ENCODE measurements around the gene NUDT3.

The NUDT3 gene

GRCh38 chr6:34362176-34362575, 30.3 kb downstream of the NUDT3 start:
- Histone ChIP-seq H3K79me2 (peaks cover 37% of the 10 kb centered on the region), H3K27me3 (ENCODE audit: control insufficient read depth, insufficient read depth, low read length) (no peaks in the 10 kb centered on the region), H2AFZ (no peak overlapping the region), H3K36me3 (ENCODE audit: control insufficient read depth, insufficient read depth, low read length) (no peaks in the 10 kb centered on the region), H3K27ac (no peak overlapping the region), H3K9me3 (ENCODE audit: control insufficient read depth, low read length) (no peaks in the 10 kb centered on the region), H3K4me3 (ENCODE audit: low read depth, low read length) (no peak overlapping the region), H3K4me1 (peaks cover 19% of the 10 kb centered on the region), H3K9ac (no peak overlapping the region), H3K4me2 (ENCODE audit: low read length) (no peak overlapping the region)
- no peak for TF ChIP-seq CTCF (IDR thresholded peaks at IDR 0.05)

- H3K9me3 ChIP-seq (ENCODE audit: control insufficient read depth, low read length), result no peaks in the 10 kb centered on the region
- no peak for TF ChIP-seq CTCF (IDR thresholded peaks at IDR 0.05)
- no peak overlapping the region for H3K4me2 ChIP-seq (ENCODE audit: low read length)
- H3K4me3 ChIP-seq (ENCODE audit: low read depth, low read length), result no peak overlapping the region
- no peaks in the 10 kb centered on the region for H3K27me3 ChIP-seq (ENCODE audit: control insufficient read depth, insufficient read depth, low read length)
- H3K27ac ChIP-seq, result no peak overlapping the region
- H2AFZ ChIP-seq, result no peak overlapping the region
- no peak overlapping the region for H3K9ac ChIP-seq
- H3K36me3 ChIP-seq (ENCODE audit: control insufficient read depth, insufficient read depth, low read length), result no peaks in the 10 kb centered on the region
- H3K4me1 ChIP-seq, result peaks cover 19% of the 10 kb centered on the region
- H3K79me2 ChIP-seq, result peaks cover 45% of the 10 kb centered on the region
Observed at GRCh38 chr6:34360556-34360955, 31.9 kb downstream of the NUDT3 start.

- Histone ChIP-seq H3K79me2 (peaks cover 41% of the 10 kb centered on the region), H3K36me3 (ENCODE audit: control insufficient read depth, insufficient read depth, low read length) (no peaks in the 10 kb centered on the region), H3K4me3 (ENCODE audit: low read depth, low read length) (no peak overlapping the region), H3K27me3 (ENCODE audit: control insufficient read depth, insufficient read depth, low read length) (no peaks in the 10 kb centered on the region), H3K9ac (no peak overlapping the region), H2AFZ (no peak overlapping the region), H3K4me1 (peaks cover 19% of the 10 kb centered on the region), H3K4me2 (ENCODE audit: low read length) (peak overlapping the region; percentile 4), H3K9me3 (ENCODE audit: control insufficient read depth, low read length) (no peaks in the 10 kb centered on the region), H3K27ac (peak overlapping the region; percentile 5)
- TF ChIP-seq CTCF (IDR thresholded peaks at IDR 0.05), result no peak
Observed at GRCh38 chr6:34359418-34360158, 32.9 kb downstream of the NUDT3 start.

- peaks cover 19% of the 10 kb centered on the region for H3K4me1 ChIP-seq
- no peaks in the 10 kb centered on the region for H3K27me3 ChIP-seq (ENCODE audit: control insufficient read depth, insufficient read depth, low read length)
- peaks cover 41% of the 10 kb centered on the region for H3K79me2 ChIP-seq
- H2AFZ ChIP-seq, result no peak overlapping the region
- no peak overlapping the region for H3K9ac ChIP-seq
- TF ChIP-seq CTCF (IDR thresholded peaks at IDR 0.05), result no peak
- no peaks in the 10 kb centered on the region for H3K36me3 ChIP-seq (ENCODE audit: control insufficient read depth, insufficient read depth, low read length)
- H3K4me2 ChIP-seq (ENCODE audit: low read length), result no peak overlapping the region
- no peaks in the 10 kb centered on the region for H3K9me3 ChIP-seq (ENCODE audit: control insufficient read depth, low read length)
- no peak overlapping the region for H3K27ac ChIP-seq
- no peak overlapping the region for H3K4me3 ChIP-seq (ENCODE audit: low read depth, low read length)
Observed at GRCh38 chr6:34358389-34358905, 34.0 kb downstream of the NUDT3 start.

- Histone ChIP-seq H3K79me2 (peaks cover 37% of the 10 kb centered on the region), H3K9me3 (ENCODE audit: control insufficient read depth, low read length) (no peaks in the 10 kb centered on the region), H3K27ac (no peak overlapping the region), H3K9ac (no peak overlapping the region), H2AFZ (no peak overlapping the region), H3K4me3 (ENCODE audit: low read depth, low read length) (no peak overlapping the region), H3K36me3 (ENCODE audit: control insufficient read depth, insufficient read depth, low read length) (no peaks in the 10 kb centered on the region), H3K27me3 (ENCODE audit: control insufficient read depth, insufficient read depth, low read length) (no peaks in the 10 kb centered on the region), H3K4me1 (peaks cover 15% of the 10 kb centered on the region), H3K4me2 (ENCODE audit: low read length) (no peak overlapping the region)
- TF ChIP-seq CTCF (IDR thresholded peaks at IDR 0.05), result no peak
Observed at GRCh38 chr6:34357937-34358336, 34.5 kb downstream of the NUDT3 start.
